NCI-H2227 treated with DMSO at 0.1 percent for 48 hours (cell line): Measurements from ENCODE around the gene TBC1D19.

ENCODE experiments used
- DNase-seq: peaks from one replicate; lab custom pipeline; 2025; lab: John Stamatoyannopoulos, UW

TBC1D19 gene

GRCh38 chr4:26782830-26783202 lies 198.9 kb downstream of the TBC1D19 start:
- DNase-seq, result no peak

- no peak for DNase-seq
Measured at GRCh38 chr4:26784207-26784865, 200.5 kb downstream of the TBC1D19 start.

- DNase-seq, result no peak
Measured at GRCh38 chr4:26785312-26785711, 201.4 kb downstream of the TBC1D19 start.

GRCh38 chr4:26785810-26786209 lies 201.9 kb downstream of the TBC1D19 start:
- no peak for DNase-seq

- no peak for DNase-seq
Measured at GRCh38 chr4:26786916-26787315, 203.0 kb downstream of the TBC1D19 start.

- DNase-seq, result no peak
Measured at GRCh38 chr4:26787461-26788340, 203.8 kb downstream of the TBC1D19 start.

- DNase-seq, result no peak
Measured at GRCh38 chr4:26788341-26788733, 204.5 kb downstream of the TBC1D19 start.

GRCh38 chr4:26789208-26789607 lies 205.3 kb downstream of the TBC1D19 start:
- DNase-seq, result no peak

- no peak for DNase-seq
Measured at GRCh38 chr4:26791346-26791745, 207.5 kb downstream of the TBC1D19 start.

- no peak for DNase-seq
Measured at GRCh38 chr4:26792639-26793038, 208.8 kb downstream of the TBC1D19 start.

GRCh38 chr4:26793735-26794134 lies 209.9 kb downstream of the TBC1D19 start:
- no peak for DNase-seq

GRCh38 chr4:26796081-26796480 lies 212.2 kb downstream of the TBC1D19 start:
- DNase-seq, result no peak

GRCh38 chr4:26802790-26803189 lies 218.9 kb downstream of the TBC1D19 start:
- no peak for DNase-seq

- no peak for DNase-seq
Measured at GRCh38 chr4:26803211-26803861, 219.5 kb downstream of the TBC1D19 start.

GRCh38 chr4:26804451-26804850 lies 220.6 kb downstream of the TBC1D19 start:
- no peak for DNase-seq

GRCh38 chr4:26804925-26805324 lies 221.0 kb downstream of the TBC1D19 start:
- DNase-seq, result no peak
